GM12878 (cell line): ENCODE data around the gene STARD3.

Source experiments
- NBN ChIP-seq: fragments of 450-650 bp; IDR thresholded peaks from 2 replicates; pipeline ENCODE4 v1.6.1; 2016
- NFXL1 ChIP-seq: fragments of 450-650 bp; IDR thresholded peaks from 2 replicates; pipeline ENCODE4 v1.6.1; 2017; ENCODE audit warnings: antibody characterized with exemption, mild to moderate bottlenecking, borderline replicate concordance
- ZNF274 ChIP-seq: IDR thresholded peaks from one replicate; pipeline ENCODE4 v1.8.0; 2011; ENCODE audit not compliant: insufficient read length, insufficient read depth
- ZNF384 ChIP-seq: IDR thresholded peaks from 2 replicates; pipeline ENCODE4 v1.6.1; 2012; ENCODE audit warnings: low read depth, mild to moderate bottlenecking, low read length, improper control_type of control experiment, borderline replicate concordance
- ZZZ3 ChIP-seq: IDR thresholded peaks from 2 replicates; pipeline ENCODE4 v1.6.1; 2011; ENCODE audit warnings: low read depth; ENCODE audit not compliant: control insufficient read depth, insufficient read length
- TF ChIP-seq, protein P1 (sequence below): fragments of 450-650 bp; IDR thresholded peaks from 2 replicates; pipeline ENCODE4 v1.6.1; 2017; ENCODE audit warnings: mild to moderate bottlenecking, moderate library complexity
- TF ChIP-seq, protein P2 (sequence below), 3 experiments: IDR thresholded peaks in 2 of 3; conservative IDR thresholded peaks in 1 of 3; 2 replicates each; pipeline ENCODE4 v1.5.1; 2011; ENCODE audit warnings: low read depth in 3 of 3, low read length in 3 of 3, mild to moderate bottlenecking in 3 of 3, control low read depth in 2 of 3, moderate library complexity in 2 of 3, inconsistent platforms in 1 of 3, mixed read lengths in 1 of 3; ENCODE audit not compliant: control insufficient read depth in 2 of 3, insufficient read depth in 1 of 3; ENCODE audit errors: extremely low read depth in 1 of 3
- TF ChIP-seq, protein P3 (sequence below): IDR thresholded peaks from 2 replicates; pipeline ENCODE4 v1.6.1; 2011; ENCODE audit warnings: borderline replicate concordance, low read depth, mild to moderate bottlenecking, moderate library complexity, mixed read lengths, low read length; ENCODE audit not compliant: insufficient read depth; ENCODE audit errors: extremely low read length

DNA sequence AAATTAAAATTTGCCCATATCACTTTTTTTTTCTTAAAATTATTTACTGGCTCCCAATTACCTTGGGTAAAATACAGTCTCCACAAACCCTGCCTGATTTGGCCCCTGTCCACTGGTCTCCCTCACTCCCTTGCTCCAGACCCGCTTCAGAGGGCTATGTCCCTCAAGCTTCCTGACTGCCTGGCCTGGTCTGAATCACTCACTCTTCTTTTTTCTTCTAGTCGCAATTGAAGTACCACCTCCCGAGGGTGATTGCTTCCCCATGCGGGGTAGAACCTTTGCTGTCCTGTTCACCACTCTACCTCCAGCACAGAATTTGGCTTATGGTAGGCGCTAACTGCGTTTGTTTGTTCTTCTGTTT lies 51.5 kb downstream of the STARD3 start:
- TF ChIP-seq, protein P1, sequence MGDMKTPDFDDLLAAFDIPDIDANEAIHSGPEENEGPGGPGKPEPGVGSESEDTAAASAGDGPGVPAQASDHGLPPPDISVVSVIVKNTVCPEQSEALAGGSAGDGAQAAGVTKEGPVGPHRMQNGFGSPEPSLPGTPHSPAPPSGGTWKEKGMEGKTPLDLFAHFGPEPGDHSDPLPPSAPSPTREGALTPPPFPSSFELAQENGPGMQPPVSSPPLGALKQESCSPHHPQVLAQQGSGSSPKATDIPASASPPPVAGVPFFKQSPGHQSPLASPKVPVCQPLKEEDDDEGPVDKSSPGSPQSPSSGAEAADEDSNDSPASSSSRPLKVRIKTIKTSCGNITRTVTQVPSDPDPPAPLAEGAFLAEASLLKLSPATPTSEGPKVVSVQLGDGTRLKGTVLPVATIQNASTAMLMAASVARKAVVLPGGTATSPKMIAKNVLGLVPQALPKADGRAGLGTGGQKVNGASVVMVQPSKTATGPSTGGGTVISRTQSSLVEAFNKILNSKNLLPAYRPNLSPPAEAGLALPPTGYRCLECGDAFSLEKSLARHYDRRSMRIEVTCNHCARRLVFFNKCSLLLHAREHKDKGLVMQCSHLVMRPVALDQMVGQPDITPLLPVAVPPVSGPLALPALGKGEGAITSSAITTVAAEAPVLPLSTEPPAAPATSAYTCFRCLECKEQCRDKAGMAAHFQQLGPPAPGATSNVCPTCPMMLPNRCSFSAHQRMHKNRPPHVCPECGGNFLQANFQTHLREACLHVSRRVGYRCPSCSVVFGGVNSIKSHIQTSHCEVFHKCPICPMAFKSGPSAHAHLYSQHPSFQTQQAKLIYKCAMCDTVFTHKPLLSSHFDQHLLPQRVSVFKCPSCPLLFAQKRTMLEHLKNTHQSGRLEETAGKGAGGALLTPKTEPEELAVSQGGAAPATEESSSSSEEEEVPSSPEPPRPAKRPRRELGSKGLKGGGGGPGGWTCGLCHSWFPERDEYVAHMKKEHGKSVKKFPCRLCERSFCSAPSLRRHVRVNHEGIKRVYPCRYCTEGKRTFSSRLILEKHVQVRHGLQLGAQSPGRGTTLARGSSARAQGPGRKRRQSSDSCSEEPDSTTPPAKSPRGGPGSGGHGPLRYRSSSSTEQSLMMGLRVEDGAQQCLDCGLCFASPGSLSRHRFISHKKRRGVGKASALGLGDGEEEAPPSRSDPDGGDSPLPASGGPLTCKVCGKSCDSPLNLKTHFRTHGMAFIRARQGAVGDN, result no peak
- TF ChIP-seq NFXL1 (no peak), ZNF274 (no peak), NBN (no peak), ZNF384 (no peak), ZZZ3 (no peak)
- TF ChIP-seq, protein P2, sequence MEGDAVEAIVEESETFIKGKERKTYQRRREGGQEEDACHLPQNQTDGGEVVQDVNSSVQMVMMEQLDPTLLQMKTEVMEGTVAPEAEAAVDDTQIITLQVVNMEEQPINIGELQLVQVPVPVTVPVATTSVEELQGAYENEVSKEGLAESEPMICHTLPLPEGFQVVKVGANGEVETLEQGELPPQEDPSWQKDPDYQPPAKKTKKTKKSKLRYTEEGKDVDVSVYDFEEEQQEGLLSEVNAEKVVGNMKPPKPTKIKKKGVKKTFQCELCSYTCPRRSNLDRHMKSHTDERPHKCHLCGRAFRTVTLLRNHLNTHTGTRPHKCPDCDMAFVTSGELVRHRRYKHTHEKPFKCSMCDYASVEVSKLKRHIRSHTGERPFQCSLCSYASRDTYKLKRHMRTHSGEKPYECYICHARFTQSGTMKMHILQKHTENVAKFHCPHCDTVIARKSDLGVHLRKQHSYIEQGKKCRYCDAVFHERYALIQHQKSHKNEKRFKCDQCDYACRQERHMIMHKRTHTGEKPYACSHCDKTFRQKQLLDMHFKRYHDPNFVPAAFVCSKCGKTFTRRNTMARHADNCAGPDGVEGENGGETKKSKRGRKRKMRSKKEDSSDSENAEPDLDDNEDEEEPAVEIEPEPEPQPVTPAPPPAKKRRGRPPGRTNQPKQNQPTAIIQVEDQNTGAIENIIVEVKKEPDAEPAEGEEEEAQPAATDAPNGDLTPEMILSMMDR (IDR thresholded peaks at IDR 0.05 in 2 of 3, conservative IDR thresholded peaks at IDR 0.05 in 1 of 3; ENCODE audit: control insufficient read depth in 2 of 3, extremely low read depth in 1 of 3, insufficient read depth in 1 of 3, low read depth in 3 of 3, low read length in 3 of 3), result no peak
- TF ChIP-seq, protein P3, sequence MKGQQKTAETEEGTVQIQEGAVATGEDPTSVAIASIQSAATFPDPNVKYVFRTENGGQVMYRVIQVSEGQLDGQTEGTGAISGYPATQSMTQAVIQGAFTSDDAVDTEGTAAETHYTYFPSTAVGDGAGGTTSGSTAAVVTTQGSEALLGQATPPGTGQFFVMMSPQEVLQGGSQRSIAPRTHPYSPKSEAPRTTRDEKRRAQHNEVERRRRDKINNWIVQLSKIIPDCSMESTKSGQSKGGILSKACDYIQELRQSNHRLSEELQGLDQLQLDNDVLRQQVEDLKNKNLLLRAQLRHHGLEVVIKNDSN, result no peak
